Tibial artery (tissue), 4 donors: ENCODE data around the gene SDF4.

Experiments used
- DNase-seq, 2 donors: peaks; one replicate each; pipeline ENCODE4 v3.0.0-alpha.2; 2019
- H3K27ac ChIP-seq, 2 donors: fragments of 200-600 bp; sonication (generic) in 1 of 2; 1 replicate in 1 of 2; 2 replicates in 1 of 2; pipeline ENCODE4 v1.5.1; 2018 to 2019; ENCODE audit warnings: mild to moderate bottlenecking in 1 of 2
- H3K27me3 ChIP-seq, 2 donors: fragments of 200-600 bp; sonication (generic) in 1 of 2; one replicate each; pipeline versions ENCODE4 v1.5.1 to v1.6.0; 2016 to 2019
- H3K36me3 ChIP-seq, 3 donors: fragments of 200-600 bp; sonication (generic) in 2 of 3; one replicate each; pipeline ENCODE4 v1.5.1; 2016 to 2019; ENCODE audit warnings: mild to moderate bottlenecking in 2 of 3
- H3K4me1 ChIP-seq, 4 donors: fragments of 200-600 bp; sonication (generic) in 2 of 4; 1 replicate in 3 of 4; 2 replicates in 1 of 4; pipeline ENCODE4 v1.5.1; 2016 to 2019
- H3K4me3 ChIP-seq, 2 donors: fragments of 200-600 bp; sonication (generic) in 1 of 2; 1 replicate in 1 of 2; 2 replicates in 1 of 2; pipeline ENCODE4 v1.5.1; 2018 to 2019; ENCODE audit warnings: mild to moderate bottlenecking in 2 of 2
- H3K9me3 ChIP-seq, 3 donors: fragments of 200-600 bp; sonication (generic) in 1 of 3; one replicate each; pipeline ENCODE4 v1.5.1; 2016 to 2019
- CTCF ChIP-seq, 2 experiments: fragments of 200-600 bp in 1 of 2; fragments of 450-650 bp in 1 of 2; IDR thresholded peaks; one replicate each; pipeline ENCODE4 v1.5.1; 2017 to 2019; ENCODE audit warnings: antibody characterized with exemption in 2 of 2, mild to moderate bottlenecking in 1 of 2, moderate library complexity in 1 of 2
- intact Hi-C: fragments of 100-400 bp; cut with DNase I; formaldehyde crosslinking; loops from one replicate; pipeline ENCODE4 v1.15.0; 2023; ENCODE audit warnings: low total_unique reads

The SDF4 gene

GRCh38 chr1:1210726-1211540, 20.9 kb downstream of the SDF4 start:
- peaks cover 0 to 34% of the 10 kb centered on the region in 2 donors for H3K27me3 ChIP-seq
- no peak overlapping the region for H3K4me3 ChIP-seq
- intact Hi-C loops, result no loop called here

GRCh38 chr1:1208713-1209433, 22.9 kb downstream of the SDF4 start:
- intact Hi-C loops, result no loop called here
- Histone ChIP-seq H3K4me1 (peaks cover 0 to 30% (median 19%) of the 10 kb centered on the region in 4 donors), H3K27ac (no peak overlapping the region), H3K36me3 (no peaks in the 10 kb centered on the region), H3K4me3 (peak overlapping the region in 1 of 2 donors; percentile 42), H3K27me3 (peaks cover 0 to 54% of the 10 kb centered on the region in 2 donors), H3K9me3 (no peaks in the 10 kb centered on the region)
- no peak for TF ChIP-seq CTCF (IDR thresholded peaks at IDR 0.05)
- DNase-seq, result no peak

More at GRCh38 chr1:1210726-1211540, 20.9 kb downstream of the SDF4 start:
- H3K27ac ChIP-seq, result no peak overlapping the region
- DNase-seq, result no peak
- peaks cover 0 to 7% (median 2%) of the 10 kb centered on the region in 3 donors for H3K36me3 ChIP-seq
- no peak for TF ChIP-seq CTCF (IDR thresholded peaks at IDR 0.05)
- peaks cover 0 to 28% (median 17%) of the 10 kb centered on the region in 4 donors for H3K4me1 ChIP-seq
- no peaks in the 10 kb centered on the region for H3K9me3 ChIP-seq

GRCh38 chr1:1207571-1207892, 24.3 kb downstream of the SDF4 start:
- H3K4me3 ChIP-seq, result no peak overlapping the region
- H3K27ac ChIP-seq, result no peak overlapping the region
- intact Hi-C loops, result no loop called here
- DNase-seq, result no peak
- H3K36me3 ChIP-seq, result no peaks in the 10 kb centered on the region
- H3K9me3 ChIP-seq, result no peaks in the 10 kb centered on the region
- H3K27me3 ChIP-seq, result peaks cover 0 to 66% of the 10 kb centered on the region in 2 donors
- H3K4me1 ChIP-seq, result peaks cover 0 to 30% (median 19%) of the 10 kb centered on the region in 4 donors
- no peak for TF ChIP-seq CTCF (IDR thresholded peaks at IDR 0.05)

- H3K4me1 ChIP-seq, result peaks cover 0 to 30% (median 19%) of the 10 kb centered on the region in 4 donors
- no peaks in the 10 kb centered on the region for H3K36me3 ChIP-seq
- no peak for TF ChIP-seq CTCF (IDR thresholded peaks at IDR 0.05)
- no peaks in the 10 kb centered on the region for H3K9me3 ChIP-seq
- peaks cover 0 to 67% of the 10 kb centered on the region in 2 donors for H3K27me3 ChIP-seq
- DNase-seq, result no peak
- no peak overlapping the region for H3K4me3 ChIP-seq
- no peak overlapping the region for H3K27ac ChIP-seq
- intact Hi-C loops, result no loop called here
Measured at GRCh38 chr1:1206966-1207531, 24.8 kb downstream of the SDF4 start.

- no peak for DNase-seq
- no peak for TF ChIP-seq CTCF (IDR thresholded peaks at IDR 0.05)
- intact Hi-C loops, result no loop called here
- peak within 1 kb of the TSS in 1 of 2 donors; percentile 4 for H3K4me3 ChIP-seq
- H3K36me3 ChIP-seq, result no peaks in the 10 kb centered on the region
- peaks cover 0 to 32% (median 21%) of the 10 kb centered on the region in 4 donors for H3K4me1 ChIP-seq
- no peaks in the 10 kb centered on the region for H3K9me3 ChIP-seq
- no peak within 1 kb of the TSS for H3K27ac ChIP-seq
- H3K27me3 ChIP-seq, result peaks cover 0 to 69% of the 10 kb centered on the region in 2 donors
Measured at GRCh38 chr1:1206376-1206965, 25.3 kb downstream of the SDF4 start, which contains the start of gene TNFRSF18. Gene TNFRSF18, minus strand, starts transcription at chr1:1206592. Its CDS starts 21 bp downstream, at chr1:1206571.
